Gastroesophageal sphincter (tissue), 4 donors: Measurements from ENCODE around the gene ANG. TPM values are rescaled to one million over a fixed set of nuclear protein-coding genes. Genes with fewer than 3 reads are reported as not detected.
"Not testable (repeated sequence)": the region's sequence is repeated elsewhere in the genome, so short reads cannot be mapped to it uniquely, and the experiment has no call there.

Experiments used
- ATAC-seq: fragments of 150-250 bp; one replicate; pipeline ENCODE4 v1.9.1; 2016; ENCODE audit warnings: mild to moderate bottlenecking, moderate library complexity
- H3K27ac ChIP-seq, 4 donors: fragments of 200-600 bp; sonication (generic) in 3 of 4; 1 replicate in 3 of 4; 2 replicates in 1 of 4; pipeline ENCODE4 v1.5.1; 2016 to 2019
- H3K27me3 ChIP-seq: fragments of 200-600 bp; sonication (generic); one replicate; pipeline ENCODE4 v1.5.1; 2019
- H3K36me3 ChIP-seq, 2 donors: fragments of 200-600 bp; sonication (generic); one replicate each; pipeline ENCODE4 v1.5.1; 2019; ENCODE audit warnings: control low read depth in 1 of 2
- H3K4me1 ChIP-seq, 3 donors: fragments of 200-600 bp; sonication (generic); 1 replicate in 2 of 3; 2 replicates in 1 of 3; pipeline ENCODE4 v1.5.1; 2016 to 2019; ENCODE audit warnings: control low read depth in 2 of 3
- H3K4me3 ChIP-seq, 2 donors: fragments of 200-600 bp; sonication (generic); one replicate each; pipeline ENCODE4 v1.5.1; 2019; ENCODE audit warnings: mild to moderate bottlenecking in 1 of 2, moderate library complexity in 1 of 2
- H3K9me3 ChIP-seq, 3 donors: fragments of 200-600 bp; sonication (generic); one replicate each; pipeline ENCODE4 v1.5.1; 2017 to 2019; ENCODE audit warnings: control low read depth in 2 of 3
- EP300 ChIP-seq: sonication (generic); formaldehyde crosslinking; IDR thresholded peaks from one replicate; pipeline ENCODE4 v1.6.1; 2017; ENCODE audit warnings: antibody characterized with exemption, mild to moderate bottlenecking
- POLR2A ChIP-seq, 2 donors: fragments of 450-650 bp; IDR thresholded peaks; one replicate each; pipeline ENCODE4 v1.6.1; 2017; ENCODE audit warnings: antibody characterized with exemption in 2 of 2, mild to moderate bottlenecking in 2 of 2, moderate library complexity in 1 of 2
- POLR2AphosphoS5 ChIP-seq: sonication (generic); formaldehyde crosslinking; IDR thresholded peaks from one replicate; pipeline ENCODE4 v1.6.1; 2017; ENCODE audit warnings: antibody characterized with exemption
- WGBS, 2 donors: methylation state at CpG; one replicate each; pipeline ENCODE4 v1.1.5; 2018; ENCODE audit warnings: low coverage in 1 of 2; 5-methylcytosine and 5-hydroxymethylcytosine counted together
- total RNA-seq, 4 donors: library from RNA; depleted of rRNA; stranded (reverse); fragments of >200 nt; gene quantifications; one replicate each; pipeline ENCODE4 v1.1.0, GENCODE V29; 2016
- TF ChIP-seq, protein P1 (sequence below), 4 experiments: fragments of 200-600 bp in 2 of 4; fragments of 450-650 bp in 2 of 4; sonication (generic) in 1 of 4; IDR thresholded peaks; one replicate each; pipeline ENCODE4 v1.5.1; 2017 to 2019; ENCODE audit warnings: antibody characterized with exemption in 4 of 4, mild to moderate bottlenecking in 2 of 4, moderate library complexity in 2 of 4

The ANG gene
- total RNA-seq, 4 donors from 2014 or later = 16.8 to 32.0 (median 25.2) TPM

DNA sequence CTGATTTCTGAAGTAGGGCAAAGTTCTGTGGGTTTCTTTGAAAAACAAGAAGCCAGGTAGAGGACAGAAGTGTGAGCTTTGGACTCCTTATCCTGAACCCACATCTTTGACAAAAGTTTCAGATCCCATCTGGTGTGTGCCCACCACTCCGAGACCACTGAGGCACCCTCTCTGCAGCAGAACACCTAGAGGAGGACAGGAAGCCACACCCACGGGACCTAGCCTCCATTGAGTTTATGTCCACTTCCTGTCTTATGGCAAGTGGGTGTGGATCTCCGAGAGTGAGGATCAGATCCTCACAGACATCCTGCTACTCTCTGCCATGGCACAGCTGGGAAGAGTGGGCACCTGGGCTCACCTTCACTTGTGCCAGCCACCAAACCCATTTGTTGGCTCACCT lies 30.3 kb upstream of the ANG start:
- WGBS, 2 donors = 68 to 85% methylated on average over 3 of the region's 3 CpGs
- Histone ChIP-seq H3K4me1 (peaks cover 0 to 16% (median 0%) of the 10 kb centered on the region in 3 donors), H3K27ac (no peak overlapping the region), H3K4me3 (no peak overlapping the region), H3K9me3 (no peaks in the 10 kb centered on the region), H3K36me3 (no peaks in the 10 kb centered on the region), H3K27me3 (peaks cover 97% of the 10 kb centered on the region)
- no peak for ATAC-seq
- TF ChIP-seq EP300 = no peak
- TF ChIP-seq POLR2A (IDR thresholded peaks at IDR 0.05) = no peak
- no peak for TF ChIP-seq POLR2AphosphoS5
- TF ChIP-seq, protein P1, sequence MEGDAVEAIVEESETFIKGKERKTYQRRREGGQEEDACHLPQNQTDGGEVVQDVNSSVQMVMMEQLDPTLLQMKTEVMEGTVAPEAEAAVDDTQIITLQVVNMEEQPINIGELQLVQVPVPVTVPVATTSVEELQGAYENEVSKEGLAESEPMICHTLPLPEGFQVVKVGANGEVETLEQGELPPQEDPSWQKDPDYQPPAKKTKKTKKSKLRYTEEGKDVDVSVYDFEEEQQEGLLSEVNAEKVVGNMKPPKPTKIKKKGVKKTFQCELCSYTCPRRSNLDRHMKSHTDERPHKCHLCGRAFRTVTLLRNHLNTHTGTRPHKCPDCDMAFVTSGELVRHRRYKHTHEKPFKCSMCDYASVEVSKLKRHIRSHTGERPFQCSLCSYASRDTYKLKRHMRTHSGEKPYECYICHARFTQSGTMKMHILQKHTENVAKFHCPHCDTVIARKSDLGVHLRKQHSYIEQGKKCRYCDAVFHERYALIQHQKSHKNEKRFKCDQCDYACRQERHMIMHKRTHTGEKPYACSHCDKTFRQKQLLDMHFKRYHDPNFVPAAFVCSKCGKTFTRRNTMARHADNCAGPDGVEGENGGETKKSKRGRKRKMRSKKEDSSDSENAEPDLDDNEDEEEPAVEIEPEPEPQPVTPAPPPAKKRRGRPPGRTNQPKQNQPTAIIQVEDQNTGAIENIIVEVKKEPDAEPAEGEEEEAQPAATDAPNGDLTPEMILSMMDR (IDR thresholded peaks at IDR 0.05) = no peak

DNA sequence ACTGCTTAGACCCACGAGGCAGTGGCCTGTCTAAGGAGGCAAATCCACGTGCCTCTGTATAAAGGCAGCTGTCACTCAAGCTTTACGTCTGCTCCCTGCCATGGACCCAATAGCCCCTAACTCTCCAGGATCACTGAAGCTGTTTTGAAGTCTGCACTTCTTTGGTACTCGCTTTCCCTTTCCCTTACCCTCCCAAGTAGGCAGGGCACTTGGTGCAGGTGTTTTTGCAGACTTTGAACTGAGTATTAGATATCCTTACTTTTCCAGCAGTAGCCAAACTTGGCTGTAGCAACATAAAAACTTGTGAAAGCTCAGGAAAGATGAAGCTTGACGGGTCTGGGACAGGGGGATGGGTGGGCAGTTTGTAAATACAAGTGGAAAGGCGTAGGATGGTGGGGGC lies 29.2 kb upstream of the ANG start:
- H3K9me3 ChIP-seq = no peaks in the 10 kb centered on the region
- no peak for TF ChIP-seq EP300
- TF ChIP-seq, protein P1 (IDR thresholded peaks at IDR 0.05) = no peak
- TF ChIP-seq POLR2AphosphoS5 = no peak
- no peak for TF ChIP-seq POLR2A (IDR thresholded peaks at IDR 0.05)
- peaks cover 0 to 15% (median 0%) of the 10 kb centered on the region in 3 donors for H3K4me1 ChIP-seq
- 67 to 71% methylated on average over 2 to 6 of the region's 6 CpGs for WGBS, 2 donors
- H3K4me3 ChIP-seq = no peak overlapping the region
- peaks cover 97% of the 10 kb centered on the region for H3K27me3 ChIP-seq
- no peak for ATAC-seq
- H3K36me3 ChIP-seq = no peaks in the 10 kb centered on the region
- no peak overlapping the region for H3K27ac ChIP-seq

DNA sequence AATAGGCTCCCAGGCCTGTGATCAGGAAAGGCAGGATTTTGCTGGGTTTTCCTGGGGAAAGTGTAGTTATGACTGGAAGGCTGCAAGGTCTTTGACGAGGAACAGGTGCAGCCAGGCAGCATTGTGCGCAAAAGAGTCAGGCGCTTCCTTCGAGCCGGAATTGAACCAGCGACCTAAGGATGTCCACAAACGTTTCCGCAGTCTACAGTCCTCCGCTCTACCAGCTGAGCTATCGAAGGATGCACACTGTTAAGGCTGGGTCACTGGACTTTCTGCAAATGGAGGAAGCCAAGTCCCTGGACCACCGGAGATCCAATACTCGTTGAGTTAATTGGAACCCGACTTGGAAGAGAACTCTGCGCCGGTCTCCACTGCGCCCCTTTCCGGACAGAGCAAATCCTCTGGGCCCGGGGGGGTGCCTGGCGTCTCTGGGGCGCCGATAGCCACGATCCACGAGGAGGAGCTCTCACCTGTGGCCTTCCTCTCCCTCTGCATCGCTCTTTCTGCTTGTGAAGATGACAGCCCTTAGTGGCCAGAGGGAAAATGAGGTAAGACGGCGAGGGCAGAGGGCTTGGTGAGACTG lies 28.7 kb upstream of the ANG start:
- TF ChIP-seq, protein P1 (IDR thresholded peaks at IDR 0.05) = no peak
- TF ChIP-seq EP300 = no peak
- Histone ChIP-seq H3K27ac (no peak overlapping the region), H3K9me3 (no peaks in the 10 kb centered on the region), H3K36me3 (no peaks in the 10 kb centered on the region), H3K4me3 (no peak overlapping the region), H3K27me3 (peaks cover 100% of the 10 kb centered on the region), H3K4me1 (peaks cover 0 to 15% (median 0%) of the 10 kb centered on the region in 3 donors)
- no peak for ATAC-seq
- 43 to 63% methylated on average over 3 to 9 of the region's 26 CpGs for WGBS, 2 donors

DNA sequence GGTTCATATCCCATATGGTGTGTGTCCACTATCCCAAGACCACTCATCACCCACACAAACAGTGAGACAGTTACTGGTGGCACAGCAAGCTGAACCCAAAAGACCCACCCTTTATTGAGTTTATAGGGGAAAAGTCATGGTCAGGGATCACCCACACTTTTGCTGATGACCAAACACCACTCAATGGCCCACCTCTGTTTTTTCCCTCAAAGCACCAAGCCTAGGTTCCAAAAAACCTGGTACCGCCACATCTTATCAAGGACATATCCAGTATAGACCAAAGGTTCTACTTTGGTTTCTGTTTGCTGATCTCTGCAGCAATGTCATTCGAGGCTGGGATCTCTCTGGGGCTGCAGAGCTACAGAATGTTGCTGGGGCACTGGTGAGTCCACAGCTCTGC lies 27.4 kb upstream of the ANG start:
- H3K9me3 ChIP-seq = no peaks in the 10 kb centered on the region
- ATAC-seq = no peak
- no peaks in the 10 kb centered on the region for H3K36me3 ChIP-seq
- H3K27ac ChIP-seq = no peak overlapping the region
- no peak overlapping the region for H3K4me3 ChIP-seq
- WGBS, 2 donors = 75 to 100% methylated on average over 1 to 2 of the region's 2 CpGs
- TF ChIP-seq EP300 = no peak
- TF ChIP-seq, protein P1 (IDR thresholded peaks at IDR 0.05) = no peak
- TF ChIP-seq POLR2AphosphoS5 = no peak
- TF ChIP-seq POLR2A (IDR thresholded peaks at IDR 0.05) = no peak
- peaks cover 0 to 15% (median 0%) of the 10 kb centered on the region in 3 donors for H3K4me1 ChIP-seq
- H3K27me3 ChIP-seq = peaks cover 100% of the 10 kb centered on the region

DNA sequence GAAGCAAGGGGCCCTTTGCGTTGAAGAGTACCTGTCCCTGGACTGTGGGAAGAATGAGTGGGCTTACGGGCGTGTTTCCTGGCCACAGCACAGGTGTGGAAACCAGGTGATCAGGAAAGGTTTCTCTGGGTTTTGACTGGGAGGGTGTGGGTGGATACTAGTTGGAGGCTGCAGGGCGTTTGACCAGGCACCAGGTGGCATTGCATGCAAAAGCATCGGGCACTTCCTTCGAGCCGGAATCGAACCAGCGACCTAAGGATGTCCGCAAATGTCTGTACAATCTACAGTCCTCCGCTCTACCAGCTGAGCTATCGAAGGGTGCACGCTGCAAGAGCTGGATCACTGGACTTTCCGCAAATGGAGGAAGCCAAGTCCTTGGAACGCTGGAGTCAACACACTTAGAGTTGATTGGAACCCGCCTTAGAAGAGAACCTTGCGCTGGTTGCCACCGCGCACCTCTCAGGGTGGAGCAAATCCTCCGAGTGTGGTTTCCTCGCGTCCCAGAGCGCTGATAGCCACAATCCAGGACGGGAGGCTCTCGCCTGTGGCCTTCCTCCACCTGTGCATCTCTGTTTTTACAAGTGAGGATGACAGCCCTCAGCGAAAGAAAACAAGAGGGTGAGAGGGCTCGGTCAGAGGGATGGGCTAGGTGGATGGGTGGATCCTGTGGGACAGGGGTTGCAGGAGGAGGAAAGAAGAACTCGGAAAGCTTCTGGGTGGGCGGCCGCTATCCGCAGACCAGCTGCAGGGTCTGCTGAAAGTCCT lies 25.4 kb upstream of the ANG start:
- Histone ChIP-seq H3K27ac (no peak overlapping the region), H3K27me3 (peaks cover 97% of the 10 kb centered on the region), H3K4me3 (peak overlapping the region in 1 of 2 donors; percentile 38), H3K36me3 (no peaks in the 10 kb centered on the region), H3K4me1 (peaks cover 0 to 15% (median 0%) of the 10 kb centered on the region in 3 donors), H3K9me3 (no peaks in the 10 kb centered on the region)
- TF ChIP-seq, protein P1 (IDR thresholded peaks at IDR 0.05) = peak in 3 of 4 experiments; percentile 30 to 60 (median 34)
- no peak for TF ChIP-seq POLR2A (IDR thresholded peaks at IDR 0.05)
- 7 to 15% methylated on average over 5 to 10 of the region's 31 CpGs for WGBS, 2 donors
- ATAC-seq = peak; percentile 68

DNA sequence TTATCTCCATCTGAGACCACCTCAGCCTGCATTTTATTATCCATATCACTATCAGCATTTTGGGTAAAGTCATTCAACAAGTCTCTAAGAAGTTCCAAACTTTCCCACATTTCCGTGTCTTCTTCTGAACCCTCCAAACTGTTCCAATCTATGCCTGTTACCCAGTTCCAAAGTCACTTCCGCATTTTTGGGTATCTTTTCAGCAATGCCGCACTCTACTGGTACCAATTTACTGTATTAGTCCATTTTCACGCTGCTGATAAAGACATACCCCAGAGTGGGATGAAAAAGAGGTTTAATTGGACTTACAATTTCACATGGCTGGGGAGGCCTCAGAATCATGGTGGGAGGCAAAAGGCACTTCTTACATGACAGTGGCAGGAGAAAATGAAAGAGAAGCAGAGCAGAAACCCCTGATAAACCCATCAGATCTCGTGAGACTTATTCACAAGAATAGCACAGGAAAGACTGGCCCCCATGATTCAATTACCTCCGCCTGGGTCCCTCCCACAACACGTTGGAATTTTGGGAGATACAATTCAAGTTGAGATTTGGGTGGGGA lies 22.1 kb upstream of the ANG start:
- H3K36me3 ChIP-seq, H3K9me3 ChIP-seq, H3K27ac ChIP-seq, ATAC-seq, H3K4me3 ChIP-seq: not testable (repeated sequence)
- peaks cover 64% of the 10 kb centered on the region for H3K27me3 ChIP-seq
- WGBS, 2 donors = 67 to 79% methylated on average over 2 to 6 of the region's 7 CpGs
- H3K4me1 ChIP-seq = peaks cover 0 to 15% (median 0%) of the 10 kb centered on the region in 3 donors
